CD4-positive, alpha-beta T cell treated with Interferon alpha-2 for 1 hour (primary cell): Measurements from ENCODE around the gene GNG14.
A peak's percentile ranks its signal among the peaks of the same experiment; 100 is the strongest.
"Not testable (repeated sequence)": the region's sequence is repeated elsewhere in the genome, so short reads cannot be mapped to it uniquely, and the experiment has no call there.

Experiments used
- DNase-seq, 2 donors: peaks; one replicate each; pipeline ENCODE4 v3.0.0-alpha.2; 2020 to 2022

GNG14 gene

GRCh38 chr19:12687496-12688196 lies at the start of gene GNG14:
Gene GNG14, plus strand, starts transcription at chr19:12687998. Its CDS starts 51 bp downstream, at chr19:12688049.
- no peak for DNase-seq

DNA sequence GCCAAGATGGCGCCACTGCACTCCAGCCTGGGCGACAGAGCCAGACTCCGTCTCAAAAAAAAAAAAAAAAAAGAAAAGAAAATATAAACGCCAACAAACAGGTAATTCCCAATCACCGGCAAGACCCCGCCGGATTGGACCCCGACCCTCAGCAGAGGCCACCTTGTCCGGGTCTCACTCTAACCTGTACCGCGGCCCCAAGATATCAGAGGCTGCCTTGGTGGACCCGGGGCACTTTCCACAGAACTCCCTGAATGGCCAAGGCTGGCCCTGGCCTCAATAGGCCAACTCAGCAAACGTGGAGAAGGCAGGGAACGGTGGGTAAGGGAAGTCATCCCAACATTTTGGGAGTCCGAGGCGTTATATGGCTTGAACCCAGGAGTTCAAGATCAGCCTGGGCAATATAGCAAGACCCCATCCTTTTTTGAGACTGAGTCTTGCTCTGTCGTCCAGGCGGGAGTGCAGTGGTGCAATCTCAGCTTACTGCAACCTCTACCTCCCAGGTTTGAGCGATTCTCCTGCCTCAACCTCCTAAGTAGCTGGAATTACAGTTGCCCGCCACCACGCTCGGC lies 49.1 kb upstream of the GNG14 start:
- DNase-seq = no peak

- DNase-seq = peak; percentile 88 to 90
Measured at GRCh38 chr19:12639901-12640613, 47.7 kb upstream of the GNG14 start.

GRCh38 chr19:12641456-12641855 lies 46.3 kb upstream of the GNG14 start:
- no peak for DNase-seq

- no peak for DNase-seq
Measured at GRCh38 chr19:12642506-12642905, 45.3 kb upstream of the GNG14 start.

GRCh38 chr19:12643716-12644115 lies 44.1 kb upstream of the GNG14 start:
- not testable (repeated sequence) for DNase-seq

DNA sequence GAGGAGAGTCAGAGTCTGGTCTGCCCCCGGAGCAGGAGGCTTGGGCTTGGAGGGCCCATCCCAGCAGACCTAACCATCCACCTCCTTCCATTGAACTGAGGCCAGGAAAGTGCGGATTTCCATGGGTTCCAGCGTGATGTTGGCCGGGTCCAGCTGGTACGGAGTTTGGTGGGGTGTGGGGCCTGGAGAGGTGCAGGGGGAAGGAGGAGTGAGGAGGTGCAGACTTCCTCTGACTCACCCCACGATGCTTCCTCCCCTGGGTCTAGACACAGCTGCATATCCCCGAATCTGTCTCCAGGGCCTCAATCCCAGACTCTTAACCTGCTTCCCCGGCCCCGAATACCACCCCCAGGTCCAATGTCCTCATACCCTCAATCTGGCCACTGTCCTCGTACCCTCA lies 41.2 kb upstream of the GNG14 start:
- DNase-seq = no peak

DNA sequence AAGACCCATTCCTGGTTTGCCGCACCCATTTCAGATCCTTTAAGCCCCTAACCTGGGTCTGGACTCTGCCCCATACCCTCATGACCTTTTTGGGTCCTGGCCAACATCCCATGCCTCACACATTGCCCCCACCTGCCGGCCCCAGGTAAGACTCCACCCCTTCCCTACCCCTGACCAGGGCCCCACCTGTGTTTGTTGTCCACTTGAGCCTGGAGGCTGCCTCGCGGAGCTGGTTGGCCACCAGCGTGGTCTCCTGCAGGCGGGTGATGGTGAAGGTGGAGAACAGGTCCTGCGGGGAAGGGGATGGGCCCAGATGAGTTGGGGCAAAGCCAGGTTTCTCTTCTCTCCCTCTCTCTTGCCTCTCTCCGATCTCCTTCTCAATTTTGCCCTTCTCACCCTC lies 40.8 kb upstream of the GNG14 start:
- DNase-seq = no peak

DNA sequence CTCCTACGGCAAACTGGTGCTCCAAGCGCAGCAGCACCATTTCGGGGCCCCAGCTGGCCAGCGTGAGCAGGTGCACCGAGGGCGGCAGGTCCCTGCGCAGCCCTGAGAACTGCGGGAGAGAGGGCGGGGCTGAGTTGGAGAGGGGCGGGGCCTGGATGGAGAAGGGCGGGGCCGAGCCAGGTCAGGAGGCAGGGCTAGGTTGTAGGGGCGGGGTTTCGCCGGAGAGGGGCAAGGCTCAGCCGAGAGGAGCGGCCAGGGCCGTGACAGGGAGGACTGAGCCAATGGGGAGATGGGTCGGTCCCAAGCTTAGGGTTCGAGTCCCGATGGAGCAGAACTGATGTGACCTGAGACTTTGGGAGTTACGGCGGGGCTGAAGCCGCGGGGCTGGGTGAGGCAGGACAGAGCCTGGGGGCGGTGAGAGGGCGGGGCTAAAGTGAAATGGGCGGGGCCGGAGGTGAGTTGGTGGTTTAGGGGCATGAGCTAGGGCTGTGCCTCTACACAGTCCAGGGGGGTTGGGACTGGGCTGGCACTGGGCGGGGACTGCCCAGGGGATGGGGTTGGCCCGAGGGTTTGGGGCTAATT lies 40.2 kb upstream of the GNG14 start:
- DNase-seq = peak; percentile 44 to 49

DNA sequence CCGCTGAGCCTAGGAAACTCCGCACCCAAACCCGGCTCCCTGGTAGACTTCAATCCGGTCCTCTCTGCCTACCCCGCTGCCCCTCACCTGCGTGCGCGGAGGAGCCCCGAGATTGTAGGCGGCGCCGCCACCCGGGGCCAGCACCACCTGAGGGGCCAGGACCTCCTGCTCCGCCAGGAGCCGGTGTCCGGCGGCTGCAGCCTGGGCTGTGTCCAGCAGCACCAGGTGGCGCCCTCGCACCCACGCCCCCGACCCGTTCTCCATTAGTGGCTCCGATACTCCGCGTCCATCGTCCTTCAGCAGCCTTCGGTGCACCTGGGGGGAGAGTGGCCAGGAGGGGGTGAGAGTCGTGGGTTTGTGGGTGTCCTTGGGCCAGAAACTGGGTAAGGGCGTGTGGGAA lies 39.7 kb upstream of the GNG14 start:
- no peak for DNase-seq

DNA sequence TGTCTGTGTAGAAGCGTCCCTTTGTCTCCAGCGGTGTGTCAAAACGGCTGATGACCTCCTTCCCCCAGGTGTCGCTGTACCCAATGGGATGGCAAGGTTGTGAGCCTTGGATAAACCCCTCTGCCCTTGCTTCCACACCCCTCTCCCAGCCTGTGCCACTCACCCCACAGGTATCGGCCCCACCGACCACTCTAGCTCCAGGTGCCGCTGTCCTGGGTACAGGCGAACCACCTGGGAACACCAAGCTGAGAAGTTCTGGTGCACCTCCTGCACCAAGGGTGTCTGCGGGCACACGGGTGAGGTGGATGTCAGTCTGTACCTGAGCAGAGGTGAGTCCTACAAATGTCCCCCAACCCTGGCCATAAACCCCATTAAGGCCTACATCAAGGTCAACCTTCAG lies 37.9 kb upstream of the GNG14 start:
- DNase-seq = no peak

DNA sequence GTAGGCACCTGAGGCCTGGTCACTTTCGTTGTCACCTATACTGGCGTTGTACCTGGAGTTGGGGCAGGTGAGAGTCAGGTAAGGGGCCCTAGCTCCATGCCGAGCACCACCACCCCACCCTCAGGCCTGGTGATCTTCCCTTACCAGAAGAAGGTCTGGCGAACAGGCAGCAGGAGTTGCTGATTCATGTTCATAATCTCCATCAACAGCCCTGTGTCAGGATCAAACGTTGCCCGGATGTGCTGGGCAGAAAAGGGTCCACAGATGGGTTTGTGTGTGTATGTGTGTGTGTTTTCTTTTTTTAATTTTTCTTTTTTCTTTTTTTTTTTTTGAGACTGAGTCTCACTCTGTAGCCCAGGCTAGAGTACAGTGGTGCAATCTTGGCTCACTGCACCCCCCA lies 35.6 kb upstream of the GNG14 start:
- DNase-seq = no peak

- no peak for DNase-seq
Measured at GRCh38 chr19:12655546-12655945, 32.3 kb upstream of the GNG14 start.

DNA sequence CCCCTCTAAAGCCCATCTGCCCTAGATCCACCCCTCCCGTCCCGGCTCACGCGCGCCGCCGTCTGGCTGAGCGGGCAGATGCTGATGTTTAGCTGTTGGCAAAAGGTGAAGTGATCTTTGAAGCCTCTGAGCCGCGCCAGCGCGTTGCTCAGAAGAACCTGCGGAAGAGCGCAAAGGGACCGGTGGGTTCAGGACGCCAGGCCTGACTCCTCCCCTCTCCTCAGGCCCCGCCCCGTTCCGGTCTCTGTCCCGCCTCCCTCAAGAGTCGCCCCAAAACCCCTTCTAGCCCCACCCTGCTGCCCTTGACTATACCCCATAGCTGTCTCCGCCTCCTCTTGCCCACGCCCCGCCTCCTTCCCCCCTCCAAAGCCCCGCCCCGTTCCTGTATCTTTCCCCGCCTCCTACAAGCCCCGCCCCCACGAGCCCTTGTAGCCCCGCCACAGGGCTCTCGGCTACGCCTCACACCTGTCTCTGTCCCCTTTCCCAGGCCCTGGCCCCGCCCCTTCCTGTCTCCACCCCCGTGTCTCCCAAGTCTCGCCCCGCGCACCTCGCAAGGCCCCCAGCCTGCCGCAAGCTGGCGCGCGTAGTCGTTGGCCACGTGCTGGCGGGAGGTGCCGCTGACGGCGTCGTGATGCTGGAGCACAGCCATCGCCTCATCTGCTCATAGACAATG lies 30.8 kb upstream of the GNG14 start:
- DNase-seq = no peak

GRCh38 chr19:12657966-12658365 lies 29.8 kb upstream of the GNG14 start:
- DNase-seq = no peak

DNA sequence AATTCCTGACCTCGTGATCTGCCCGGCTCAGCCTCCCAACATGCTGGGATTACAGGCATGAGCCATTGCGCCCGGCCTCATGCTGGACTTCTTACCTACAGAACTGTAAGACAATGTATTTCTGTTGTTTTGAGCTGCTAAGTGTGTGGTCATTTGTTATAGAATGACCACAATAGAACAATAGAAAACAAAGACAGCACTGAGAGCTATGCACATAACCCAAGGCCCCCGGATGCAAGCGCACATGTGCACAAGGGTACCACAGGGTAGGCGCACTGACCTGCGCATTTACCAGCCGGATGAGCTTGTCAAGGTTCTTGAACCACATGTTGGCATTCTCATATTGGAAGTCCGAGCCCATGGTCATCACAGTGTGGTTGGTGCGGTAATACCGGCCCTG lies 26.8 kb upstream of the GNG14 start:
- DNase-seq = no peak

DNA sequence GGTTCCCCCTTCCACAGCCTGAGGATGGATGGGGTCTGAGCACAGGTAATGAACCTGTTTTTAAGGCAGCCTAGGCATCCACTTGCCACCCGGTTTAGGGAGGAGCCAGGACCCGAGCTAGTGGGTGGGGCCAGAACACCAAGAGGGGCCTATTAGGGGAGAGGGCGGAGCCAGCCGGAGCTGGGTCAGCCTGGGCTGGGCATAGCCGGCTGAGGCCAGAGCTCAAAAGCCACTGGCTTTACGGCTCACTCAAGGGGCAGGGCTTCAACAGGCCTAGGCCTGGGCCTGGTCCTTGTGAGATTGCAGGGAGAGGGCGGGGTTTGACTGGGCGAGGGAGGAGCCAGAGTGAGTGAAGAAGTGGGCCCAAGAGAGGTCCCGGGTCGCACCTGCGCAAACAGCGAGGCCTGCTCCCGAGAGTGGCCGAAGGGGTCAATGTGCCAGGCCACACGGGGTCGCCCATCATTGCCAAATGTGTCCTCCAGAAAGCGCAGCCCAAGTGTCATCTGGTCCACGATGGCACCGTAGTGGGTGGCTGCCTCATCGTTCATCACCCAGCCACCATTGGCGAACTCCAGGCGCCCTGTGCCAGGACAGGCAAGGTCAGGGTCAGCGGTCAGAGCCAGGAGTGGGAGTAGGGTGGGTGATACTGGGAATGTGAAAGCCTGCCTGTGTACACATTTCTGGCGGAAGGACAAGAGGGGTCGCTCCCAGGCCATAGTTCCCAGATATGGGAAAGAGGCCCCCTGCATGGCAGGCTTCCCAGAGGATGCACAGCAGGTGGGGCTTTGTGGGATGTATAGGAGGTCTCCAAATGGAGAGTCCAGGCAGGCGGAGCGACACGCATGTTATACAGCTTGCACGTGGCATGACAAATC lies 23.2 kb upstream of the GNG14 start:
- no peak for DNase-seq

DNA sequence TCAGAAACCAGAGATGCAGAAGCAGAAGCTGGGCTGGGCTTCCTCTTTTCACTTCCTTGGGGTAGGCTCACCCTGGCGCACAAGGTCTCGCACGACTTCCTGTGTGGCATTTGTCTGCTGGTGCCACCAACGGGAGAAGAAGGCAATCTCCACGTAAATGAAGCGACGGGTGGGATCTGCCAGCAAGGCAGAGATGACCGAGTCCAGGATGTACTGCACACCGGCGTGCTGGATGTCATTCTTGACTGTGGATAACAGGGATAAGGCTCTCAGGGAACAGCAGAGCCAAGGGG lies 22.6 kb upstream of the GNG14 start:
- peak; percentile 66 to 78 for DNase-seq

- DNase-seq = no peak
Measured at GRCh38 chr19:12665671-12666264, 22.0 kb upstream of the GNG14 start.

- peak; percentile 79 to 84 for DNase-seq
Measured at GRCh38 chr19:12666265-12667048, 21.3 kb upstream of the GNG14 start, which contains the start of the genes MAN2B1 and WDR83. Gene MAN2B1, minus strand, starts transcription at chr19:12666742. Its CDS starts 41 bp downstream, at chr19:12666701. Gene WDR83, plus strand, starts transcription at chr19:12666807. Its CDS starts 2,984 bp downstream, at chr19:12669791.

DNA sequence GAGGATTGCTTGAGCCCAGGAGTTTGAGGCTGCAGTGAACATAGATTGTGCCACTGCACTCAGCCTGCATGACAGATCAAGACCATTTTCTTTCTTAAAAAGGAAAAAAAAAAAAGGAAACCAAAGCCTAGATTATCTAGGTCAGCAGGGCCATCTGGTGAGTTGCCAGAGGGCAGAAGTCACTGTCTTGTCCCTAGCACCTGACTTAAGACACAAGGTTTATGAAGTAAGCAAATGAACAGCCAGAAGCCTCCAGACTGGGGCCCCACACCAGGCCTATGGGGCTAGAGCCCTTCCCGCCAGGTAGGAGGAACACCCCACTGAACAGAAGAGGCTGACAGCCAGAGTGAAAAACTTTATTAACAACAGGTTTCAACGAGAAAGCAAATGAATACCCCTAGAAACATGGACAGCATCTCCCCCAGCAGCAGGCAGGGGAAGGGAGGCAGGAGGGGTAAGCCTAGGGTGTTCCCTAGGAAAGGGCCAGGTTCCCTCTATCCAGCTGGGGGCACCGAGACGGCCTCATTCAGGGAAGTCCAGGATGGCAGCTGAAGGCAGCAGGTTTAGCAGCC lies 20.0 kb upstream of the GNG14 start:
- no peak for DNase-seq
